Measurements from ENCODE around the gene BOC. TPM values are rescaled to one million over a fixed set of nuclear protein-coding genes. Genes with fewer than 3 reads are reported as not detected.
A peak's percentile ranks its signal among the peaks of the same experiment; 100 is the strongest.

BOC gene
- total and polyA plus RNA-seq, 2 experiments from 2014 or later = 18.4 to 21.6 TPM

DNA sequence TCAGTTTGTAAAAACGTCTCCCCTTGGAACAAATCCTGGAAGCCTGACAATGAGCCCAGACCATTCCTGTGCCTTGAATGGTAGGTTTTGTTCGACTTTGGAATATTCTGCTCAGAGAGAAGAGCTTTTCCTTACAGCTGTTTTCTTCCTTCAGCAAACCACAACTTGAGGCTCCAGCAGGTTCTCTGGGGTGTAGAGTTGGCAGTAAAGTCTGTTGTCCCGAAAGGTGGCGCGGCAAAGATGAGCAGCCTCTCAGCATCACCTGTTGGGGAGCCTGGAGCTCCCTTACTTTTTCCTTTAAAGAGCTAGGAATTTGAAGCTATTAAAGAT is 65.4 kb downstream of the BOC start:
- peak overlapping the region; percentile 92 for H3K4me2 ChIP-seq (ENCODE audit: unreplicated experiment)
- H3K9ac ChIP-seq = peak overlapping the region; percentile 83
- H3K27me3 ChIP-seq (replicated peaks; ENCODE audit: insufficient read depth) = no peaks in the 10 kb centered on the region
- H3F3A ChIP-seq (ENCODE audit: insufficient read depth) = peaks cover 6% of the 10 kb centered on the region; the same call in 1 of the 2 replicates
- H2AFZ ChIP-seq = peak overlapping the region; percentile 80
- no peaks in the 10 kb centered on the region for H3K9me3 ChIP-seq (ENCODE audit: low read depth)
- H3K4me3 ChIP-seq = peak overlapping the region; percentile 69
- peak overlapping the region; percentile 75 for H3K27ac ChIP-seq
- H3K79me2 ChIP-seq (ENCODE audit: insufficient read depth) = no peaks in the 10 kb centered on the region
- WGBS, 2 experiments (ENCODE audit: low coverage in 1 of 2, low lambda C conversion rate in 2 of 2, missing lambda C conversion rate in 2 of 2) = 59 to 62% methylated on average over 5 of the region's 5 CpGs
- no peaks in the 10 kb centered on the region for H3K9me2 ChIP-seq (ENCODE audit: insufficient read depth)
- H3K36me3 ChIP-seq (ENCODE audit: low read depth) = 0 out of 2 replicates have a peak, but pooled peaks cover 6% of the 10 kb centered on the region
- H3K4me1 ChIP-seq (ENCODE audit: insufficient read depth) = peaks cover 17% of the 10 kb centered on the region
- H4K20me1 ChIP-seq (ENCODE audit: insufficient read depth) = no peaks in the 10 kb centered on the region
- DNase-seq = no peak
- TF ChIP-seq EZH2 (IDR thresholded peaks at IDR 0.05; ENCODE audit: insufficient read depth, poor library complexity, severe bottlenecking) = no peak
- no peak for TF ChIP-seq EZH2phosphoT487 (IDR thresholded peaks at IDR 0.05; ENCODE audit: insufficient read depth, low read depth)
- in situ Hi-C loops (cut with MboI) = no loop called here

DNA sequence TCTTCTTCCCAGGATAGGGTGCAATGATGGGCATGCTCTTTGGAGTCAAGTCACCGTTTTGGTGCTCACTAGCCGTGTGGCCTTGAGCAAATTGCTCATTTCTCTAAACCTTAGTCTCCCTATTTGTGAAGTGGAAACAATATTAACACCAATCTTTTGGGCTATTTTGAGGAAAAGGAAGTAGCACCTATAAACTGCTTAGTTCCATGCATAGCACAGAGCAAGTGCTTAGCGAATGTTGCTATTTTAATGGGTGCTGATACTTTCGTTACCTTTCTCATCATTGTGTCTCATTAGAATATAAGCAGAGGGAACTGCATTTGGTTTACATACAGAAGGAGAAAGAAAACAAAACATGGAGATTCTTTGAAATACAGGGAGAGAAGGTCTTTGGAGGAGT is 66.1 kb downstream of the BOC start:
- H3K79me2 ChIP-seq (ENCODE audit: insufficient read depth) = no peaks in the 10 kb centered on the region
- WGBS, 2 experiments (ENCODE audit: low coverage in 1 of 2, low lambda C conversion rate in 2 of 2, missing lambda C conversion rate in 2 of 2) = 74 to 75% methylated on average over 4 of the region's 4 CpGs
- no peak overlapping the region for H3K27ac ChIP-seq
- no peak overlapping the region for H2AFZ ChIP-seq
- H3K9me3 ChIP-seq (ENCODE audit: low read depth) = no peaks in the 10 kb centered on the region
- no peaks in the 10 kb centered on the region for H4K20me1 ChIP-seq (ENCODE audit: insufficient read depth)
- in situ Hi-C loops (cut with MboI) = no loop called here
- H3K4me3 ChIP-seq = no peak overlapping the region
- H3K27me3 ChIP-seq (replicated peaks; ENCODE audit: insufficient read depth) = no peaks in the 10 kb centered on the region
- peaks cover 17% of the 10 kb centered on the region for H3K4me1 ChIP-seq (ENCODE audit: insufficient read depth)
- no peak overlapping the region for H3K9ac ChIP-seq
- DNase-seq = no peak
- H3K36me3 ChIP-seq (ENCODE audit: low read depth) = 0 out of 2 replicates have a peak, but pooled peaks cover 6% of the 10 kb centered on the region
- TF ChIP-seq EZH2phosphoT487 (IDR thresholded peaks at IDR 0.05; ENCODE audit: insufficient read depth, low read depth) (no peak), EZH2 (IDR thresholded peaks at IDR 0.05; ENCODE audit: insufficient read depth, poor library complexity, severe bottlenecking) (no peak)
- H3K9me2 ChIP-seq (ENCODE audit: insufficient read depth) = no peaks in the 10 kb centered on the region
- H3K4me2 ChIP-seq (ENCODE audit: unreplicated experiment) = no peak overlapping the region
- H3F3A ChIP-seq (ENCODE audit: insufficient read depth) = peaks cover 6% of the 10 kb centered on the region; the same call in 1 of the 2 replicates

DNA sequence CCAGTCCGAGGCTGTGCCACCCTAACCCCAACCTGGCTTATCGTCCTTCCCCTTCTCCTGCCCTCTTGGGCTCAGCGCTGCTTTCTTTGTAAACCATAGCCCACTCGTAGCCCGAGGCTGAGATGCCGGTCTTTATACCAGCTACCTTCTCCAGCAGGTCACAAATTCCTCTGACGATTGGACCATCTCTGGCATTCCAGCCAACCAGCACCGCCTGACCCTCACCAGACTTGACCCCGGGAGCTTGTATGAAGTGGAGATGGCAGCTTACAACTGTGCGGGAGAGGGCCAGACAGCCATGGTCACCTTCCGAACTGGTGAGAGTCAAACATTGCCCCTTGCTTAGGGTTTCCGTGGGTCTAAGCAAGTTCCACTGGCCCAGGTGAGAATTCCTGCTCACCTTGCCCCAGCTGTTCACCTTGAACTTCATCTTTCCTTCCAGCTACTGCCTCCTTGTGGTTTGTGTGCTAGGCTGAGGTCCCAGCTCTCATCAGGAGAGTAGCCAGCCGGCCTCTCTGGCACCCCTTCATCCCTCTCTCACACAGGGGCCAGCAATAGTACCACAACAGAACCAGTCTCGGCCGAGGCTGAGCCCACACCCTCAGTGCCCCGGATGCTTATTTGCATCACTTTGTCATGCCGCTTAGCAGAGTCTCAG is 66.7 kb downstream of the BOC start:
- DNase-seq = no peak
- TF ChIP-seq EZH2phosphoT487 (IDR thresholded peaks at IDR 0.05; ENCODE audit: insufficient read depth, low read depth) (no peak), EZH2 (IDR thresholded peaks at IDR 0.05; ENCODE audit: insufficient read depth, poor library complexity, severe bottlenecking) (no peak)
- Histone ChIP-seq H4K20me1 (ENCODE audit: insufficient read depth) (no peaks in the 10 kb centered on the region), H3K27me3 (replicated peaks; ENCODE audit: insufficient read depth) (no peaks in the 10 kb centered on the region), H3K4me3 (no peak overlapping the region), H3K4me2 (ENCODE audit: unreplicated experiment) (no peak overlapping the region), H2AFZ (no peak overlapping the region), H3K36me3 (ENCODE audit: low read depth) (0 out of 2 replicates have a peak, but pooled peaks cover 6% of the 10 kb centered on the region), H3K9me2 (ENCODE audit: insufficient read depth) (no peaks in the 10 kb centered on the region), H3K9ac (no peak overlapping the region), H3K27ac (no peak overlapping the region), H3F3A (ENCODE audit: insufficient read depth) (peaks cover 6% of the 10 kb centered on the region; the same call in 1 of the 2 replicates), H3K9me3 (ENCODE audit: low read depth) (no peaks in the 10 kb centered on the region), H3K4me1 (ENCODE audit: insufficient read depth) (peaks cover 17% of the 10 kb centered on the region), H3K79me2 (ENCODE audit: insufficient read depth) (no peaks in the 10 kb centered on the region)
- in situ Hi-C loops (cut with MboI) = no loop called here
- WGBS, 2 experiments (ENCODE audit: low coverage in 1 of 2, low lambda C conversion rate in 2 of 2, missing lambda C conversion rate in 2 of 2) = 88 to 91% methylated on average over 17 of the region's 17 CpGs

DNA sequence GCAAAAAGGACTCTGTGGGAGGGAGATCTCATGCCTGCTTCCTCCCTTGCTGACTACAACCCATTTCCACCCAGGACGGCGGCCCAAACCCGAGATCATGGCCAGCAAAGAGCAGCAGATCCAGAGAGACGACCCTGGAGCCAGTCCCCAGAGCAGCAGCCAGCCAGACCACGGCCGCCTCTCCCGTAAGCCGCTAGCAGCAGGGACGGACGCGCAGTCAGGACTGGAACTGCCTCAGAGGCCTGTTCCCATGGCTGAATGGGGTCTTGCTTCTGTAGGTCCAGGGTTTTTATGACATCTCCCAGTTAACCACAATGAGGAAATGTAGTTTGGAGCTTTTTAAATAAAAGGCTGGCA is 67.2 kb downstream of the BOC start:
- in situ Hi-C loops (cut with MboI) = no loop called here
- Histone ChIP-seq H4K20me1 (ENCODE audit: insufficient read depth) (no peaks in the 10 kb centered on the region), H3K27ac (no peak overlapping the region), H3K4me1 (ENCODE audit: insufficient read depth) (peaks cover 17% of the 10 kb centered on the region), H3K79me2 (ENCODE audit: insufficient read depth) (no peaks in the 10 kb centered on the region), H3F3A (ENCODE audit: insufficient read depth) (peaks cover 6% of the 10 kb centered on the region; the same call in 1 of the 2 replicates), H3K4me2 (ENCODE audit: unreplicated experiment) (no peak overlapping the region), H3K9me3 (ENCODE audit: low read depth) (no peaks in the 10 kb centered on the region), H2AFZ (no peak overlapping the region), H3K36me3 (ENCODE audit: low read depth) (0 out of 2 replicates have a peak, but pooled peaks cover 6% of the 10 kb centered on the region), H3K27me3 (replicated peaks; ENCODE audit: insufficient read depth) (no peaks in the 10 kb centered on the region), H3K4me3 (no peak overlapping the region), H3K9me2 (ENCODE audit: insufficient read depth) (no peaks in the 10 kb centered on the region), H3K9ac (no peak overlapping the region)
- TF ChIP-seq EZH2phosphoT487 (IDR thresholded peaks at IDR 0.05; ENCODE audit: insufficient read depth, low read depth) = no peak
- no peak for TF ChIP-seq EZH2 (IDR thresholded peaks at IDR 0.05; ENCODE audit: insufficient read depth, poor library complexity, severe bottlenecking)
- WGBS, 2 experiments (ENCODE audit: low coverage in 1 of 2, low lambda C conversion rate in 2 of 2, missing lambda C conversion rate in 2 of 2) = 92 to 93% methylated on average over 10 to 11 of the region's 11 CpGs
- no peak for DNase-seq
